HepG2 (cell line): Measurements from ENCODE around the gene SERPINB6. TPM values are rescaled to one million over a fixed set of nuclear protein-coding genes. Genes with fewer than 3 reads are reported as not detected.

Experiments used
- AHR ChIP-seq: IDR thresholded peaks from 2 replicates; pipeline ENCODE4 v1.6.1; 2018; ENCODE audit warnings: missing genetic modification reagents, missing compliant biosample characterization
- POLR2G ChIP-seq: fragments of 200-400 bp; formaldehyde crosslinking; IDR thresholded peaks from 2 replicates; pipeline ENCODE4 v1.6.1; 2018; ENCODE audit warnings: mild to moderate bottlenecking, low read depth, low read length, moderate library complexity
- RARA ChIP-seq: IDR thresholded peaks from 2 replicates; pipeline ENCODE4 v1.6.1; 2016; ENCODE audit warnings: missing genetic modification reagents, missing compliant biosample characterization
- TCF12 ChIP-seq, 2 experiments: fragments of 450-650 bp in 1 of 2; sonication (generic) in 1 of 2; formaldehyde crosslinking in 1 of 2; IDR thresholded peaks; 2 replicates each; pipeline versions ENCODE4 v1.6.1 to v1.8.0; 2017 to 2022; ENCODE audit warnings: antibody characterized with exemption in 1 of 2, mild to moderate bottlenecking in 1 of 2, missing genetic modification reagents in 1 of 2, moderate library complexity in 1 of 2
- ZBTB7B ChIP-seq: sonication (generic); formaldehyde crosslinking; IDR thresholded peaks from 2 replicates; pipeline ENCODE4 v1.4.0; 2020; ENCODE audit warnings: missing genetic modification reagents
- ZFP90 ChIP-seq: sonication (generic); formaldehyde crosslinking; IDR thresholded peaks from 2 replicates; pipeline ENCODE4 v1.8.0; 2022; ENCODE audit warnings: missing genetic modification reagents, mild to moderate bottlenecking, inconsistent platforms, borderline replicate concordance
- ZMYM3 ChIP-seq: sonication (generic); formaldehyde crosslinking; IDR thresholded peaks from 2 replicates; pipeline ENCODE4 v1.5.1; 2020; ENCODE audit warnings: mild to moderate bottlenecking, missing genetic modification reagents
- ZNF746 ChIP-seq: sonication (generic); formaldehyde crosslinking; IDR thresholded peaks from 2 replicates; pipeline ENCODE4 v1.8.0; 2022; ENCODE audit warnings: mild to moderate bottlenecking, missing genetic modification reagents
- ZNF772 ChIP-seq: sonication (generic); formaldehyde crosslinking; IDR thresholded peaks from 2 replicates; pipeline ENCODE4 v1.5.0; 2020; ENCODE audit warnings: mild to moderate bottlenecking, missing genetic modification reagents
- polyA plus RNA-seq, 8 experiments: library from polyadenylated mRNA; depleted of rRNA in 3 of 8; stranded (reverse) in 7 of 8; unstranded in 1 of 8; fragments of >200 nt; fragmentation: Illumina TruSeq in 4 of 8; extraction: Trizol in 4 of 8; gene quantifications; 2 replicates each; pipeline versions ENCODE4 v1.2.1 to v1.2.3, GENCODE V29; 2011 to 2016; ENCODE audit warnings: low read depth in 4 of 8, missing spikeins in 1 of 8, mixed read lengths in 1 of 8; ENCODE audit not compliant: insufficient read depth in 1 of 8
- total RNA-seq, 5 experiments: library from RNA; depleted of rRNA; stranded (reverse); fragments of >200 nt; fragmentation: Illumina TruSeq; extraction: Trizol; gene quantifications; 2 replicates each; pipeline ENCODE4 v1.2.3, GENCODE V29; 2016; ENCODE audit warnings: low read depth in 1 of 5
- TF ChIP-seq, protein P1 (sequence below): conservative IDR thresholded peaks from 2 replicates; pipeline ENCODE4 v1.6.1; 2018; ENCODE audit warnings: missing genetic modification reagents
- TF ChIP-seq, protein P2 (sequence below): sonication (generic); formaldehyde crosslinking; IDR thresholded peaks from 2 replicates; pipeline ENCODE4 v1.5.0; 2020; ENCODE audit warnings: mild to moderate bottlenecking, missing genetic modification reagents, borderline replicate concordance
- TF ChIP-seq, protein P3 (sequence below): sonication (generic); formaldehyde crosslinking; IDR thresholded peaks from 2 replicates; pipeline ENCODE4 v1.8.0; 2022; ENCODE audit warnings: missing genetic modification reagents, mild to moderate bottlenecking, borderline replicate concordance
- TF ChIP-seq, protein P4 (sequence below): sonication (generic); formaldehyde crosslinking; IDR thresholded peaks from 2 replicates; pipeline ENCODE4 v1.5.0; 2020; ENCODE audit warnings: mild to moderate bottlenecking, low read depth, missing genetic modification reagents, borderline replicate concordance
- TF ChIP-seq, protein P5 (sequence below): sonication (generic); formaldehyde crosslinking; conservative IDR thresholded peaks from 2 replicates; pipeline ENCODE4 v1.8.0; 2022; ENCODE audit warnings: low read depth, missing genetic modification reagents
- TF ChIP-seq, protein P6 (sequence below): sonication (generic); formaldehyde crosslinking; conservative IDR thresholded peaks from 2 replicates; pipeline ENCODE4 v1.8.1; 2023; ENCODE audit warnings: missing genetic modification reagents
- TF ChIP-seq, protein P7 (sequence below): sonication (generic); formaldehyde crosslinking; IDR thresholded peaks from 2 replicates; pipeline ENCODE4 v1.4.0; 2020; ENCODE audit warnings: missing genetic modification reagents

SERPINB6 gene
- total and polyA plus RNA-seq, 2 of the 13 experiments (the other 11 are each of a cell fraction or from before 2014, with no cell fraction given): 38.2 to 61.3 TPM

DNA sequence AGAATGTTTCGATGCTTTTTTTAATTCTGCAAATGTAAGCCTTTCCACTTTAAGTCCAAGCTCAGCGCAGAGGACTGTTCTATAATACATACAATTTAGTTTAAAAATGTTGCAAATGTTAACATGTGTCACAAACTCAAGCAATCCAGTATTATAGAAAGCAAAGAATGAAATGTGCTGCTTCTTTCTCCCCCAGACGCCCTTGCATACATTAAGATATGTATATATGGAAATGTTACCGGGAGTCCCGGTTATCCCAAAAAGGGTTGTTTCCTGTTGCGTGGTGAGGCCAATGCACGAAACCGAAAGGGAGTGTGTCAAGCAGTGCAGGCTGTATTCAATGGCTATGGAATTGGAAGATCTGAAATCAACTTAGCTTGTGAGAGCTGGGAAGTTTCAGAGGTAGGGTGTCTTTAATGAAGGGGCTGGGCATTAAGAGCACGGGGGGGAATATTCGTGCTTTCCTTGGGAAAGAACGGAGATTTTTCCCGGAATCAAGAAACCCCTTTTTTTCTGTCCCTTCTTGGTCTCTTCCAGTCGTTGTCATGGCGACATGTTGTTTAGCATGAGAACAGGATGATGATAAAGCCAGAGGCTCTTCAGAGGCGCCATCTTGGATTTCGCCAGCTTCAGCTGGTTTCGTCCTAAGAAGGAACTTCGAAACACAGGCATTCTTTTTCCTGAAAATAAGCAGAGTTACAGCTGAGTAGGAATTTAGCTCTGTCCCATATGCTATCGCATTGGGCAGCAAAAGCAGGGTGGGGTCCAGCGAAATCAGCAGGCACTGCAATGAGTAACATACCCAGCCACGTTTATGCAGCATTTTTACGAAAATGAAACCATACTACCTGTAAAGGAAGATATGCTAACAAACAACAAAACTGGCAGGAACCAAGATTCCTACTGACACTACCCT, 18.2 kb upstream of the SERPINB6 start (continued):
- TF ChIP-seq ZMYM3 (CRISPR knock-in tag): no peak
- TF ChIP-seq ZBTB7B (CRISPR knock-in tag): peak; percentile 25; the same call in 1 of the 2 replicates
- TF ChIP-seq, protein P1, sequence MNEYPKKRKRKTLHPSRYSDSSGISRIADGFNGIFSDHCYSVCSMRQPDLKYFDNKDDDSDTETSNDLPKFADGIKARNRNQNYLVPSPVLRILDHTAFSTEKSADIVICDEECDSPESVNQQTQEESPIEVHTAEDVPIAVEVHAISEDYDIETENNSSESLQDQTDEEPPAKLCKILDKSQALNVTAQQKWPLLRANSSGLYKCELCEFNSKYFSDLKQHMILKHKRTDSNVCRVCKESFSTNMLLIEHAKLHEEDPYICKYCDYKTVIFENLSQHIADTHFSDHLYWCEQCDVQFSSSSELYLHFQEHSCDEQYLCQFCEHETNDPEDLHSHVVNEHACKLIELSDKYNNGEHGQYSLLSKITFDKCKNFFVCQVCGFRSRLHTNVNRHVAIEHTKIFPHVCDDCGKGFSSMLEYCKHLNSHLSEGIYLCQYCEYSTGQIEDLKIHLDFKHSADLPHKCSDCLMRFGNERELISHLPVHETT: no peak
- TF ChIP-seq, protein P2, sequence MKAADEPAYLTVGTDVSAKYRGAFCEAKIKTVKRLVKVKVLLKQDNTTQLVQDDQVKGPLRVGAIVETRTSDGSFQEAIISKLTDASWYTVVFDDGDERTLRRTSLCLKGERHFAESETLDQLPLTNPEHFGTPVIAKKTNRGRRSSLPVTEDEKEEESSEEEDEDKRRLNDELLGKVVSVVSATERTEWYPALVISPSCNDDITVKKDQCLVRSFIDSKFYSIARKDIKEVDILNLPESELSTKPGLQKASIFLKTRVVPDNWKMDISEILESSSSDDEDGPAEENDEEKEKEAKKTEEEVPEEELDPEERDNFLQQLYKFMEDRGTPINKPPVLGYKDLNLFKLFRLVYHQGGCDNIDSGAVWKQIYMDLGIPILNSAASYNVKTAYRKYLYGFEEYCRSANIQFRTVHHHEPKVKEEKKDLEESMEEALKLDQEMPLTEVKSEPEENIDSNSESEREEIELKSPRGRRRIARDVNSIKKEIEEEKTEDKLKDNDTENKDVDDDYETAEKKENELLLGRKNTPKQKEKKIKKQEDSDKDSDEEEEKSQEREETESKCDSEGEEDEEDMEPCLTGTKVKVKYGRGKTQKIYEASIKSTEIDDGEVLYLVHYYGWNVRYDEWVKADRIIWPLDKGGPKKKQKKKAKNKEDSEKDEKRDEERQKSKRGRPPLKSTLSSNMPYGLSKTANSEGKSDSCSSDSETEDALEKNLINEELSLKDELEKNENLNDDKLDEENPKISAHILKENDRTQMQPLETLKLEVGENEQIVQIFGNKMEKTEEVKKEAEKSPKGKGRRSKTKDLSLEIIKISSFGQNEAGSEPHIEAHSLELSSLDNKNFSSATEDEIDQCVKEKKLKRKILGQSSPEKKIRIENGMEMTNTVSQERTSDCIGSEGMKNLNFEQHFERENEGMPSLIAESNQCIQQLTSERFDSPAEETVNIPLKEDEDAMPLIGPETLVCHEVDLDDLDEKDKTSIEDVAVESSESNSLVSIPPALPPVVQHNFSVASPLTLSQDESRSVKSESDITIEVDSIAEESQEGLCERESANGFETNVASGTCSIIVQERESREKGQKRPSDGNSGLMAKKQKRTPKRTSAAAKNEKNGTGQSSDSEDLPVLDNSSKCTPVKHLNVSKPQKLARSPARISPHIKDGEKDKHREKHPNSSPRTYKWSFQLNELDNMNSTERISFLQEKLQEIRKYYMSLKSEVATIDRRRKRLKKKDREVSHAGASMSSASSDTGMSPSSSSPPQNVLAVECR (CRISPR knock-in tag): peak; percentile 53; the same call in 1 of the 2 replicates
- TF ChIP-seq POLR2G: peak; percentile 87
- no peak for TF ChIP-seq ZFP90
- TF ChIP-seq AHR: no peak
- TF ChIP-seq ZNF772 (CRISPR knock-in tag): no peak
- TF ChIP-seq, protein P3, sequence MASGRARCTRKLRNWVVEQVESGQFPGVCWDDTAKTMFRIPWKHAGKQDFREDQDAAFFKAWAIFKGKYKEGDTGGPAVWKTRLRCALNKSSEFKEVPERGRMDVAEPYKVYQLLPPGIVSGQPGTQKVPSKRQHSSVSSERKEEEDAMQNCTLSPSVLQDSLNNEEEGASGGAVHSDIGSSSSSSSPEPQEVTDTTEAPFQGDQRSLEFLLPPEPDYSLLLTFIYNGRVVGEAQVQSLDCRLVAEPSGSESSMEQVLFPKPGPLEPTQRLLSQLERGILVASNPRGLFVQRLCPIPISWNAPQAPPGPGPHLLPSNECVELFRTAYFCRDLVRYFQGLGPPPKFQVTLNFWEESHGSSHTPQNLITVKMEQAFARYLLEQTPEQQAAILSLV: no peak
- 0 out of 2 replicates have a peak, but pooled peaks have one; percentile 18 for TF ChIP-seq RARA
- TF ChIP-seq, protein P4, sequence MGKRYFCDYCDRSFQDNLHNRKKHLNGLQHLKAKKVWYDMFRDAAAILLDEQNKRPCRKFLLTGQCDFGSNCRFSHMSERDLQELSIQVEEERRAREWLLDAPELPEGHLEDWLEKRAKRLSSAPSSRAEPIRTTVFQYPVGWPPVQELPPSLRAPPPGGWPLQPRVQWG (CRISPR knock-in tag): no peak
- no peak for TF ChIP-seq TCF12 (IDR thresholded peaks at IDR 0.05)
- TF ChIP-seq TCF12 (CRISPR knock-in tag; IDR thresholded peaks at IDR 0.05): no peak
- TF ChIP-seq, protein P5, sequence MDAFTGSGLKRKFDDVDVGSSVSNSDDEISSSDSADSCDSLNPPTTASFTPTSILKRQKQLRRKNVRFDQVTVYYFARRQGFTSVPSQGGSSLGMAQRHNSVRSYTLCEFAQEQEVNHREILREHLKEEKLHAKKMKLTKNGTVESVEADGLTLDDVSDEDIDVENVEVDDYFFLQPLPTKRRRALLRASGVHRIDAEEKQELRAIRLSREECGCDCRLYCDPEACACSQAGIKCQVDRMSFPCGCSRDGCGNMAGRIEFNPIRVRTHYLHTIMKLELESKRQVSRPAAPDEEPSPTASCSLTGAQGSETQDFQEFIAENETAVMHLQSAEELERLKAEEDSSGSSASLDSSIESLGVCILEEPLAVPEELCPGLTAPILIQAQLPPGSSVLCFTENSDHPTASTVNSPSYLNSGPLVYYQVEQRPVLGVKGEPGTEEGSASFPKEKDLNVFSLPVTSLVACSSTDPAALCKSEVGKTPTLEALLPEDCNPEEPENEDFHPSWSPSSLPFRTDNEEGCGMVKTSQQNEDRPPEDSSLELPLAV (CRISPR knock-in tag): no peak
- TF ChIP-seq ZNF746 (CRISPR knock-in tag): no peak
- TF ChIP-seq, protein P6, sequence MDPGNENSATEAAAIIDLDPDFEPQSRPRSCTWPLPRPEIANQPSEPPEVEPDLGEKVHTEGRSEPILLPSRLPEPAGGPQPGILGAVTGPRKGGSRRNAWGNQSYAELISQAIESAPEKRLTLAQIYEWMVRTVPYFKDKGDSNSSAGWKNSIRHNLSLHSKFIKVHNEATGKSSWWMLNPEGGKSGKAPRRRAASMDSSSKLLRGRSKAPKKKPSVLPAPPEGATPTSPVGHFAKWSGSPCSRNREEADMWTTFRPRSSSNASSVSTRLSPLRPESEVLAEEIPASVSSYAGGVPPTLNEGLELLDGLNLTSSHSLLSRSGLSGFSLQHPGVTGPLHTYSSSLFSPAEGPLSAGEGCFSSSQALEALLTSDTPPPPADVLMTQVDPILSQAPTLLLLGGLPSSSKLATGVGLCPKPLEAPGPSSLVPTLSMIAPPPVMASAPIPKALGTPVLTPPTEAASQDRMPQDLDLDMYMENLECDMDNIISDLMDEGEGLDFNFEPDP: no peak
- TF ChIP-seq, protein P7, sequence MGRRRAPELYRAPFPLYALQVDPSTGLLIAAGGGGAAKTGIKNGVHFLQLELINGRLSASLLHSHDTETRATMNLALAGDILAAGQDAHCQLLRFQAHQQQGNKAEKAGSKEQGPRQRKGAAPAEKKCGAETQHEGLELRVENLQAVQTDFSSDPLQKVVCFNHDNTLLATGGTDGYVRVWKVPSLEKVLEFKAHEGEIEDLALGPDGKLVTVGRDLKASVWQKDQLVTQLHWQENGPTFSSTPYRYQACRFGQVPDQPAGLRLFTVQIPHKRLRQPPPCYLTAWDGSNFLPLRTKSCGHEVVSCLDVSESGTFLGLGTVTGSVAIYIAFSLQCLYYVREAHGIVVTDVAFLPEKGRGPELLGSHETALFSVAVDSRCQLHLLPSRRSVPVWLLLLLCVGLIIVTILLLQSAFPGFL (CRISPR knock-in tag): no peak
